ENCODE data around the gene BCAR3. TPM values are rescaled to one million over a fixed set of nuclear protein-coding genes. Genes with fewer than 3 reads are reported as not detected.

The BCAR3 gene
- total RNA-seq, 1 donor from 2014 or later: 11.7 TPM

GRCh38 chr1:93716941-93717368 is 35.3 kb upstream of the BCAR3 start:
- Histone ChIP-seq H3K36me3 (no peaks in the 10 kb centered on the region), H3K4me2 (no peak overlapping the region), H4K20me1 (ENCODE audit: low read depth) (no peaks in the 10 kb centered on the region), H2AFZ (replicated peaks) (no peak overlapping the region), H3K79me2 (ENCODE audit: low read depth) (no peaks in the 10 kb centered on the region), H3K27ac (no peak overlapping the region), H3K27me3 (no peaks in the 10 kb centered on the region), H3K4me3 (no peak overlapping the region), H3K9ac (no peak overlapping the region), H3K4me1 (peaks cover 9% of the 10 kb centered on the region), H3F3A (ENCODE audit: low read depth) (peaks cover 9% of the 10 kb centered on the region), H3K9me3 (ENCODE audit: low read depth) (no peaks in the 10 kb centered on the region)
- peaks cover 4% of the 10 kb centered on the region for H3K27me3 Mint-ChIP-seq (ENCODE audit: insufficient read depth, low read depth)
- peaks cover 9% of the 10 kb centered on the region for H3K9me3 Mint-ChIP-seq
- no peak overlapping the region for H3K4me3 Mint-ChIP-seq
- H3K4me1 Mint-ChIP-seq: peaks cover 36% of the 10 kb centered on the region
- no peak overlapping the region for H3K27ac Mint-ChIP-seq
- TF ChIP-seq EZH2phosphoT487 (IDR thresholded peaks at IDR 0.05) (no peak), EZH2 (IDR thresholded peaks at IDR 0.05) (no peak), CTCF (IDR thresholded peaks at IDR 0.05) (no peak)
- DNase-seq (ENCODE audit: low spot score): no peak
- peaks cover 4% of the 10 kb centered on the region for H3K36me3 Mint-ChIP-seq

- H3K4me1 Mint-ChIP-seq: peaks cover 30% of the 10 kb centered on the region
- H2AFZ ChIP-seq (replicated peaks): no peak overlapping the region
- no peak overlapping the region for H3K27ac ChIP-seq
Observed at GRCh38 chr1:93716163-93716562, 34.5 kb upstream of the BCAR3 start.

GRCh38 chr1:93715529-93716126 is 34.0 kb upstream of the BCAR3 start:
- H3K4me2 ChIP-seq: no peak overlapping the region
- no peaks in the 10 kb centered on the region for H3K36me3 ChIP-seq
- Mint-ChIP-seq H3K9me3 (peaks cover 9% of the 10 kb centered on the region), H3K36me3 (peaks cover 4% of the 10 kb centered on the region), H3K4me1 (peaks cover 29% of the 10 kb centered on the region), H3K27ac (no peak overlapping the region), H3K4me3 (no peak overlapping the region), H3K27me3 (ENCODE audit: insufficient read depth, low read depth) (peaks cover 4% of the 10 kb centered on the region)
- H3K27ac ChIP-seq: no peak overlapping the region
- no peaks in the 10 kb centered on the region for H4K20me1 ChIP-seq (ENCODE audit: low read depth)
- TF ChIP-seq EZH2 (IDR thresholded peaks at IDR 0.05) (no peak), CTCF (IDR thresholded peaks at IDR 0.05) (no peak), EZH2phosphoT487 (IDR thresholded peaks at IDR 0.05) (no peak)
- no peak overlapping the region for H3K4me3 ChIP-seq
- H3K27me3 ChIP-seq: no peaks in the 10 kb centered on the region
- no peak for DNase-seq (ENCODE audit: low spot score)
- H3K79me2 ChIP-seq (ENCODE audit: low read depth): no peaks in the 10 kb centered on the region
- no peaks in the 10 kb centered on the region for H3K4me1 ChIP-seq
- H3F3A ChIP-seq (ENCODE audit: low read depth): no peaks in the 10 kb centered on the region
- H3K9ac ChIP-seq: no peak overlapping the region
- no peaks in the 10 kb centered on the region for H3K9me3 ChIP-seq (ENCODE audit: low read depth)
- no peak overlapping the region for H2AFZ ChIP-seq (replicated peaks)

More at GRCh38 chr1:93716163-93716562, 34.5 kb upstream of the BCAR3 start:
- Mint-ChIP-seq H3K36me3 (peaks cover 4% of the 10 kb centered on the region), H3K4me3 (no peak overlapping the region), H3K27ac (no peak overlapping the region), H3K27me3 (ENCODE audit: insufficient read depth, low read depth) (peaks cover 4% of the 10 kb centered on the region), H3K9me3 (peaks cover 9% of the 10 kb centered on the region)
- no peaks in the 10 kb centered on the region for H4K20me1 ChIP-seq (ENCODE audit: low read depth)
- no peak for DNase-seq (ENCODE audit: low spot score)
- TF ChIP-seq CTCF (IDR thresholded peaks at IDR 0.05): no peak
- TF ChIP-seq EZH2 (IDR thresholded peaks at IDR 0.05): no peak
- no peak for TF ChIP-seq EZH2phosphoT487 (IDR thresholded peaks at IDR 0.05)
- H3K4me2 ChIP-seq: no peak overlapping the region
- no peaks in the 10 kb centered on the region for H3K36me3 ChIP-seq
- no peaks in the 10 kb centered on the region for H3K79me2 ChIP-seq (ENCODE audit: low read depth)
- H3K4me1 ChIP-seq: peaks cover under 1% of the 10 kb centered on the region
- H3F3A ChIP-seq (ENCODE audit: low read depth): peaks cover 1% of the 10 kb centered on the region
- no peak overlapping the region for H3K9ac ChIP-seq
- H3K4me3 ChIP-seq: no peak overlapping the region
- no peaks in the 10 kb centered on the region for H3K9me3 ChIP-seq (ENCODE audit: low read depth)
- no peaks in the 10 kb centered on the region for H3K27me3 ChIP-seq
